H1 (cell line): ENCODE results near the gene ZNF692. TPM values are rescaled to one million over a fixed set of nuclear protein-coding genes. Genes with fewer than 3 reads are reported as not detected.

Source experiments
- ASH2L ChIP-seq: fragments of 200-600, 300-600 bp; sonication (generic); IDR thresholded peaks from one replicate; pipeline ENCODE4 v1.7.1; 2017; ENCODE audit warnings: low read length
- ATF2 ChIP-seq: IDR thresholded peaks from 2 replicates; pipeline ENCODE4 v1.6.1; 2012; ENCODE audit warnings: low read length, inconsistent platforms
- CEBPB ChIP-seq: IDR thresholded peaks from 2 replicates; pipeline ENCODE4 v1.6.1; 2012; ENCODE audit warnings: low read depth, low read length
- CREB1 ChIP-seq: IDR thresholded peaks from 2 replicates; pipeline ENCODE4 v1.6.1; 2012; ENCODE audit warnings: inconsistent platforms
- CTBP2 ChIP-seq: IDR thresholded peaks from 2 replicates; pipeline ENCODE4 v1.7.0; 2011; ENCODE audit warnings: borderline replicate concordance, mild to moderate bottlenecking, moderate library complexity, mixed read lengths, low read length; ENCODE audit not compliant: insufficient read depth, insufficient read length
- CTCF ChIP-seq, 3 experiments: IDR thresholded peaks; 1 replicate in 2 of 3; 2 replicates in 1 of 3; pipeline versions ENCODE4 v1.5.1 to v1.6.1; 2011; ENCODE audit warnings: low read length in 3 of 3, mild to moderate bottlenecking in 3 of 3, inconsistent platforms in 2 of 3, low read depth in 1 of 3, moderate library complexity in 1 of 3; ENCODE audit not compliant: insufficient read depth in 1 of 3; ENCODE audit errors: control extremely low read depth in 1 of 3
- EGR1 ChIP-seq: IDR thresholded peaks from 2 replicates; pipeline ENCODE4 v1.6.1; 2011; ENCODE audit warnings: low read depth, low read length, borderline replicate concordance
- EP300 ChIP-seq, 2 experiments: IDR thresholded peaks; 1 replicate in 1 of 2; 2 replicates in 1 of 2; pipeline ENCODE4 v1.6.1; 2011 to 2012; ENCODE audit warnings: low read depth in 2 of 2, low read length in 2 of 2, mild to moderate bottlenecking in 2 of 2, borderline replicate concordance in 1 of 2, inconsistent platforms in 1 of 2, moderate library complexity in 1 of 2
- EZH2 ChIP-seq: fragments of 200-600 bp; sonication (generic); IDR thresholded peaks from 2 replicates; pipeline ENCODE4 v1.7.1; 2012; ENCODE audit warnings: low read depth, mild to moderate bottlenecking, moderate library complexity, low read length, inconsistent platforms; ENCODE audit not compliant: severe bottlenecking
- HDAC2 ChIP-seq, 2 experiments: fragments of 300-600 bp in 1 of 2; sonication (generic) in 1 of 2; IDR thresholded peaks; 2 replicates each; pipeline ENCODE4 v1.6.1; 2011 to 2012; ENCODE audit warnings: low read depth in 2 of 2, low read length in 2 of 2, mild to moderate bottlenecking in 2 of 2, moderate library complexity in 2 of 2, borderline replicate concordance in 1 of 2, inconsistent platforms in 1 of 2
- JUN ChIP-seq: IDR thresholded peaks from 2 replicates; pipeline ENCODE4 v1.6.1; 2011; ENCODE audit warnings: low read depth, mild to moderate bottlenecking, improper control_type of control experiment, low read length
- JUND ChIP-seq: IDR thresholded peaks from 2 replicates; pipeline ENCODE4 v1.6.1; 2011; ENCODE audit warnings: mild to moderate bottlenecking, improper control_type of control experiment, low read length
- KDM5A ChIP-seq: fragments of 200-600 bp; IDR thresholded peaks from 2 replicates; pipeline ENCODE4 v1.7.1; 2012; ENCODE audit warnings: mild to moderate bottlenecking, low read length, inconsistent platforms, mixed read lengths
- MAX ChIP-seq: IDR thresholded peaks from 2 replicates; pipeline ENCODE4 v1.6.1; 2012; ENCODE audit warnings: inconsistent platforms
- RBBP5 ChIP-seq: IDR thresholded peaks from 2 replicates; pipeline ENCODE4 v1.7.1; 2012; ENCODE audit warnings: low read depth, mild to moderate bottlenecking, inconsistent platforms, low read length, moderate library complexity, borderline replicate concordance
- RFX5 ChIP-seq: IDR thresholded peaks from 2 replicates; pipeline ENCODE4 v1.6.1; 2011; ENCODE audit warnings: low read depth, low read length, improper control_type of control experiment, borderline replicate concordance
- SAP30 ChIP-seq: fragments of 300-600 bp; sonication (generic); IDR thresholded peaks from 2 replicates; pipeline ENCODE4 v1.7.1; 2012; ENCODE audit warnings: low read length, moderate library complexity, mild to moderate bottlenecking, inconsistent platforms; ENCODE audit not compliant: insufficient read depth, insufficient replicate concordance
- TBP ChIP-seq: IDR thresholded peaks from 2 replicates; pipeline ENCODE4 v1.6.1; 2011; ENCODE audit warnings: low read depth, low read length, improper control_type of control experiment
- TEAD4 ChIP-seq: IDR thresholded peaks from 2 replicates; pipeline ENCODE4 v1.6.1; 2012; ENCODE audit warnings: low read depth, low read length, inconsistent platforms, mixed read lengths
- ZNF274 ChIP-seq: IDR thresholded peaks from 2 replicates; pipeline ENCODE4 v1.7.0; 2012; ENCODE audit warnings: low read length, borderline replicate concordance; ENCODE audit errors: extremely low read depth
- polyA plus RNA-seq, 7 experiments: library from polyadenylated mRNA; depleted of rRNA in 3 of 7; stranded (reverse) in 5 of 7; unstranded in 2 of 7; fragments of >200 nt in 5 of 7; fragments of 200-250 nt in 2 of 7; gene quantifications; 1 replicate in 5 of 7; 2 replicates in 1 of 7; 4 replicates in 1 of 7; pipeline versions ENCODE4 v1.2.1 to v1.2.3, GENCODE V29; 2011 to 2013; ENCODE audit warnings: missing spikeins in 2 of 7, mixed read lengths in 2 of 7
- total RNA-seq: library from RNA; stranded (reverse); fragmentation: NEBNext Ultra II Directional; extraction: Animal tissue kit (Norgen Biotek cat#: 25700); gene quantifications from 2 replicates; pipeline ENCODE4 v1.2.1, GENCODE V29; 2021

The ZNF692 gene
- total and polyA plus RNA-seq, 2 of the 8 experiments (the other 6 are each of a cell fraction or from before 2014, with no cell fraction given): 38.4 to 52.3 TPM

- TF ChIP-seq RBBP5: peak; percentile 13; the same call in 1 of the 2 replicates
- no peak for TF ChIP-seq EP300 (IDR thresholded peaks at IDR 0.05; ENCODE audit: borderline replicate concordance in 1 of 2, low read depth in 2 of 2, low read length in 2 of 2)
- no peak for TF ChIP-seq EZH2
- no peak for TF ChIP-seq ZNF274
- peak; percentile 60; the same call in 1 of the 2 replicates for TF ChIP-seq JUND
- TF ChIP-seq SAP30: no peak
- peak; percentile 41; the same call in 1 of the 2 replicates for TF ChIP-seq TEAD4
- no peak for TF ChIP-seq CTBP2
- no peak for TF ChIP-seq CTCF (IDR thresholded peaks at IDR 0.05; ENCODE audit: control extremely low read depth in 1 of 3, insufficient read depth in 1 of 3, low read depth in 1 of 3, low read length in 3 of 3)
- TF ChIP-seq JUN: no peak
- peak; percentile 97 for TF ChIP-seq TBP
- TF ChIP-seq EGR1: no peak
- peak; percentile 96 for TF ChIP-seq ASH2L
- TF ChIP-seq RFX5: no peak
- TF ChIP-seq MAX: no peak
- 0 out of 2 replicates have a peak, but pooled peaks have one; percentile 39 for TF ChIP-seq CEBPB
- TF ChIP-seq CREB1: peak; percentile 78
- no peak for TF ChIP-seq KDM5A
- TF ChIP-seq HDAC2 (IDR thresholded peaks at IDR 0.05; ENCODE audit: borderline replicate concordance in 1 of 2, low read depth in 2 of 2, low read length in 2 of 2): no peak
- TF ChIP-seq ATF2: 0 out of 2 replicates have a peak, but pooled peaks have one; percentile 43
Measured at GRCh38 chr1:248873993-248874533, 15.2 kb upstream of the ZNF692 start (continued).
